Endothelial cell of umbilical vein (primary cell): ENCODE results near the gene THBD. TPM values are rescaled to one million over a fixed set of nuclear protein-coding genes. Genes with fewer than 3 reads are reported as not detected.

Experiments used
- BruUV-seq: library from RNA; stranded (reverse); fragments of 400-500 nt; replicated peaks from 2 replicates; lab custom pipeline; 2021; lab: Mats Ljungman, UMichigan
- CTCF ChIA-PET: fragments of 300-600, 350-600 bp; sonication (Branson Sonifier 250); formaldehyde crosslinking; loops from one replicate; lab custom pipeline; 2021; ENCODE audit warnings: antibody characterized with exemption, inconsistent platforms; lab: Charles Lee
- POLR2A ChIA-PET: fragments of 300-600, 350-600 bp; sonication (Branson Sonifier 250); formaldehyde crosslinking; loops from one replicate; lab custom pipeline; 2021; ENCODE audit warnings: antibody characterized with exemption, inconsistent platforms; lab: Charles Lee
- DNase-seq: peaks from one replicate; pipeline ENCODE4 v3.0.0-alpha.2; 2011; ENCODE audit warnings: low read depth, low spot score
- FAIRE-seq: peaks from 2 replicates; lab custom pipeline; 2011; peaks lifted over from hg19 to GRCh38; lab: Jason Lieb, UNC
- H2AFZ ChIP-seq: 2 replicates; pipeline ENCODE4 v1.6.0; 2012; ENCODE audit warnings: low read depth, low read length, control low read depth, inconsistent platforms
- H3K27ac ChIP-seq: 2 replicates; pipeline ENCODE4 v1.5.1; 2011; ENCODE audit warnings: low read depth, mild to moderate bottlenecking, control low read depth, low read length, moderate library complexity; ENCODE audit not compliant: insufficient read depth
- H3K27me3 ChIP-seq, 2 experiments: 2 replicates each; pipeline versions ENCODE4 v1.6.0 to v1.6.1; 2011; ENCODE audit warnings: low read length in 2 of 2, mixed read lengths in 1 of 2; ENCODE audit not compliant: control insufficient read depth in 2 of 2, insufficient read depth in 2 of 2
- H3K36me3 ChIP-seq, 2 experiments: 2 replicates in 1 of 2; 3 replicates in 1 of 2; pipeline ENCODE4 v1.5.1; 2011; ENCODE audit warnings: low read length in 2 of 2, mild to moderate bottlenecking in 1 of 2, moderate library complexity in 1 of 2; ENCODE audit not compliant: control insufficient read depth in 2 of 2, insufficient read depth in 2 of 2; ENCODE audit errors: extremely low read depth in 1 of 2
- H3K4me1 ChIP-seq: 3 replicates; pipeline ENCODE4 v1.5.1; 2011; ENCODE audit warnings: mild to moderate bottlenecking, low read length; ENCODE audit not compliant: control insufficient read depth, insufficient read depth; ENCODE audit errors: extremely low read depth
- H3K4me2 ChIP-seq: 2 replicates; pipeline ENCODE4 v1.6.1; 2011; ENCODE audit warnings: low read length, control low read depth, mixed read lengths; ENCODE audit not compliant: insufficient read depth
- H3K4me3 ChIP-seq, 3 experiments: fragments of 200-600 bp in 1 of 3; sonication (generic), shearing (Covaris generic) in 1 of 3; replicated peaks in 1 of 3; 2 replicates each; pipeline ENCODE4 v1.5.1; 2011 to 2016; ENCODE audit warnings: control low read depth in 3 of 3, low read length in 3 of 3, mild to moderate bottlenecking in 2 of 3, inconsistent platforms in 1 of 3, low read depth in 1 of 3, moderate library complexity in 1 of 3; ENCODE audit not compliant: insufficient read depth in 1 of 3
- H3K79me2 ChIP-seq: 2 replicates; pipeline ENCODE4 v1.6.0; 2012; ENCODE audit warnings: low read length, inconsistent platforms; ENCODE audit not compliant: control insufficient read depth, insufficient read depth
- H3K9ac ChIP-seq: replicated peaks from 2 replicates; pipeline ENCODE3; 2011; ENCODE audit warnings: low read length, control low read depth; ENCODE audit not compliant: insufficient read depth; ENCODE audit errors: extremely low read depth
- H3K9me1 ChIP-seq: replicated peaks from 3 replicates; pipeline ENCODE4 v1.6.0; 2011; ENCODE audit warnings: mild to moderate bottlenecking, low read length; ENCODE audit not compliant: control insufficient read depth, insufficient read depth; ENCODE audit errors: extremely low read depth
- H3K9me3 ChIP-seq: replicated peaks from 2 replicates; pipeline ENCODE4 v1.5.1; 2012; ENCODE audit warnings: low read length, inconsistent platforms; ENCODE audit not compliant: control insufficient read depth, insufficient read depth
- H4K20me1 ChIP-seq: replicated peaks from 2 replicates; pipeline ENCODE3; 2011; ENCODE audit warnings: mild to moderate bottlenecking, low read length; ENCODE audit not compliant: control insufficient read depth, insufficient read depth; ENCODE audit errors: extremely low read depth
- EZH2 ChIP-seq: IDR thresholded peaks from 2 replicates; pipeline ENCODE4 v1.6.1; 2012; ENCODE audit warnings: borderline replicate concordance, low read depth, mild to moderate bottlenecking, moderate library complexity, low read length, inconsistent platforms; ENCODE audit not compliant: severe bottlenecking
- FOS ChIP-seq: IDR thresholded peaks from 2 replicates; pipeline ENCODE4 v1.6.1; 2011; ENCODE audit warnings: mild to moderate bottlenecking, low read length, moderate library complexity, borderline replicate concordance; ENCODE audit not compliant: insufficient read depth
- GATA2 ChIP-seq: IDR thresholded peaks from 2 replicates; pipeline ENCODE4 v1.7.0; 2011; ENCODE audit warnings: low read depth, mild to moderate bottlenecking, moderate library complexity, mixed read lengths, low read length; ENCODE audit not compliant: insufficient read length, insufficient read depth
- JUN ChIP-seq: IDR thresholded peaks from 2 replicates; pipeline ENCODE4 v1.6.1; 2011; ENCODE audit warnings: borderline replicate concordance, low read depth; ENCODE audit not compliant: insufficient read length, insufficient read depth
- MYC ChIP-seq: IDR thresholded peaks from one replicate; pipeline ENCODE4 v1.6.1; 2011; ENCODE audit warnings: mild to moderate bottlenecking, low read depth, low read length
- POLR2A ChIP-seq: IDR thresholded peaks from 2 replicates; pipeline ENCODE4 v1.6.1; 2012; ENCODE audit warnings: low read depth, mild to moderate bottlenecking, control low read depth, low read length
- POLR2AphosphoS5 ChIP-seq: IDR thresholded peaks from 2 replicates; pipeline ENCODE4 v1.6.1; 2012; ENCODE audit warnings: low read depth, mild to moderate bottlenecking, control low read depth, low read length, moderate library complexity; ENCODE audit not compliant: insufficient read depth
- dilution Hi-C: fragments of 300-500 bp; cut with MboI; formaldehyde crosslinking; loops from one replicate; pipeline ENCODE4 v1.15.0; 2019; ENCODE audit warnings: low sequenced_read_pairs; ENCODE audit not compliant: extremely low pct_ligation_motif_present
- intact Hi-C: fragments of 100-400 bp; cut with micrococcal nuclease; formaldehyde crosslinking; loops from one replicate; pipeline ENCODE4 v1.10.0; 2022
- polyA plus RNA-seq, 4 experiments: library from polyadenylated mRNA; depleted of rRNA in 3 of 4; stranded (reverse) in 3 of 4; unstranded in 1 of 4; fragments of >200 nt; gene quantifications; 2 replicates each; pipeline versions ENCODE4 v1.2.1 to v1.2.3, GENCODE V29; 2011 to 2012; ENCODE audit warnings: missing spikeins in 1 of 4
- total RNA-seq: library from RNA; stranded (reverse); gene quantifications from 2 replicates; pipeline ENCODE4 v1.2.3, GENCODE V29; 2021
- TF ChIP-seq, protein P1 (sequence below): IDR thresholded peaks from 2 replicates; pipeline ENCODE4 v1.6.1; 2011; ENCODE audit not compliant: insufficient read depth, insufficient read length
- TF ChIP-seq, protein P2 (sequence below), 2 donors: IDR thresholded peaks; 1 replicate in 1 of 2; 2 replicates in 1 of 2; pipeline ENCODE4 v1.5.1; 2011; ENCODE audit warnings: low read length in 2 of 2, mild to moderate bottlenecking in 2 of 2, moderate library complexity in 2 of 2, control low read depth in 1 of 2, inconsistent platforms in 1 of 2, low read depth in 1 of 2; ENCODE audit not compliant: insufficient read depth in 1 of 2; ENCODE audit errors: extremely low read depth in 1 of 2

THBD gene
- total and polyA plus RNA-seq, 2 donors (not counting 3 experiments of a cell fraction or from before 2014, with no cell fraction given) = 17.1 to 28.0 TPM

DNA sequence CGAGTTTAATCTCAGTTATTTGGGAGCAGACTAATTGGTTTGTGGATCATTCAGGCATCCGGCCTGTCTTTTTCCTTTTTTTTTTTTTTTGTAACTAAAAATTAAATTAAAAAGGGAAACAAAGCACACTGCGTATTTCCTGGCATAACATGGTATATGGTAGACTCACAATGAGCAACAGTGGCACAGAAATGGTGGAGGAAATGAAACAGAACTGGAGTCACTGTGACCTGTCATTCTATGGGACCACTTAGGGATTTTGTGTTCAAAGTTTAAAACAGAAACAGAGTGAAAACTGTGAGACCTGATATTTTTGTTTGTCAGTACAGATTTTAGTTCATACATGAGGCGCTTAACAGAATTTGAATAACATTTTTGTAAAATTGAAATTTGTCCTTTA is 41.4 kb upstream of the THBD start:
- no peak for TF ChIP-seq POLR2AphosphoS5
- TF ChIP-seq FOS = no peak
- TF ChIP-seq JUN = no peak
- no peak for TF ChIP-seq EZH2
- TF ChIP-seq POLR2A = no peak
- TF ChIP-seq GATA2 = no peak
- TF ChIP-seq, protein P1, sequence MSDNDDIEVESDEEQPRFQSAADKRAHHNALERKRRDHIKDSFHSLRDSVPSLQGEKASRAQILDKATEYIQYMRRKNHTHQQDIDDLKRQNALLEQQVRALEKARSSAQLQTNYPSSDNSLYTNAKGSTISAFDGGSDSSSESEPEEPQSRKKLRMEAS = no peak
- TF ChIP-seq MYC = no peak
- TF ChIP-seq, protein P2, sequence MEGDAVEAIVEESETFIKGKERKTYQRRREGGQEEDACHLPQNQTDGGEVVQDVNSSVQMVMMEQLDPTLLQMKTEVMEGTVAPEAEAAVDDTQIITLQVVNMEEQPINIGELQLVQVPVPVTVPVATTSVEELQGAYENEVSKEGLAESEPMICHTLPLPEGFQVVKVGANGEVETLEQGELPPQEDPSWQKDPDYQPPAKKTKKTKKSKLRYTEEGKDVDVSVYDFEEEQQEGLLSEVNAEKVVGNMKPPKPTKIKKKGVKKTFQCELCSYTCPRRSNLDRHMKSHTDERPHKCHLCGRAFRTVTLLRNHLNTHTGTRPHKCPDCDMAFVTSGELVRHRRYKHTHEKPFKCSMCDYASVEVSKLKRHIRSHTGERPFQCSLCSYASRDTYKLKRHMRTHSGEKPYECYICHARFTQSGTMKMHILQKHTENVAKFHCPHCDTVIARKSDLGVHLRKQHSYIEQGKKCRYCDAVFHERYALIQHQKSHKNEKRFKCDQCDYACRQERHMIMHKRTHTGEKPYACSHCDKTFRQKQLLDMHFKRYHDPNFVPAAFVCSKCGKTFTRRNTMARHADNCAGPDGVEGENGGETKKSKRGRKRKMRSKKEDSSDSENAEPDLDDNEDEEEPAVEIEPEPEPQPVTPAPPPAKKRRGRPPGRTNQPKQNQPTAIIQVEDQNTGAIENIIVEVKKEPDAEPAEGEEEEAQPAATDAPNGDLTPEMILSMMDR (IDR thresholded peaks at IDR 0.05; ENCODE audit: extremely low read depth in 1 of 2, insufficient read depth in 1 of 2, low read depth in 1 of 2, low read length in 2 of 2) = no peak
- no peaks in the 10 kb centered on the region for H3K9me3 ChIP-seq
- no peaks in the 10 kb centered on the region for H3K9me1 ChIP-seq
- CTCF ChIA-PET = interaction anchor here (0.8 to 1.0 kb wide), 4 partner anchors 12 to 250 kb away, joined by 3 to 5 read pairs (median 4); no protein-coding TSS in a partner anchor
- no peak overlapping the region for H3K9ac ChIP-seq
- dilution Hi-C loops (no loop called here), intact Hi-C loops (no loop called here)
- DNase-seq (no peak), FAIRE-seq (peak; percentile 59)
- no peak overlapping the region for H3K4me2 ChIP-seq
- H3K36me3 ChIP-seq = no peaks in the 10 kb centered on the region
- H3K27me3 ChIP-seq = no peaks in the 10 kb centered on the region
- POLR2A ChIA-PET = no interaction called here
- H3K4me3 ChIP-seq = no peak overlapping the region
- no peaks in the 10 kb centered on the region for H4K20me1 ChIP-seq
- H3K79me2 ChIP-seq = peaks cover under 1% of the 10 kb centered on the region
- H3K4me1 ChIP-seq = peaks cover 55% of the 10 kb centered on the region
- H3K27ac ChIP-seq = no peak overlapping the region
- no peak overlapping the region for H2AFZ ChIP-seq
- no TSS peak for BruUV-seq
